ENCODE data around the gene HINT2. TPM values are rescaled to one million over a fixed set of nuclear protein-coding genes. Genes with fewer than 3 reads are reported as not detected.
A peak's percentile ranks its signal among the peaks of the same experiment; 100 is the strongest.

The HINT2 gene
- total RNA-seq, 3 donors from 2014 or later = 25.0 to 55.7 (median 32.1) TPM

DNA sequence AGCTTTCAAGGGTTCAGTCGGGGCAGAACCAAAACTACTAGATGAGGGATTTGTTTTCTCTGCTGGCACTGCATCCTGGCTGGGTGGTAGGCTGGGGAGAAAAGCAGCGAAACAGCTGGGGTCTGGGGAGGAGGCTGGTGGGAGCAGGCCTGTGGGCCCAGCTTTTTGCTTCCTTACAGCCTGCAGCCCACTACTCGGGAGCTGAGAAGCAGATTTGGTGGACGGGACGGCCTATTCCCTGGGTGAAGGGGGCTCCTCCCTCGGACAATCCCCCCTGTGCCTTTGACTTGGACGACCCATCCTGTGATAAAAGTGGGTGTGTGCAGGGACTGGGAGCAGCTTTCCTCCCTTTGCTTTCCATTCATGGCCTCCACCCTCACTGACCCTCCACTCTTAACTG is 14.3 kb downstream of the HINT2 start:
- H3K36me3 ChIP-seq = no peaks in the 10 kb centered on the region
- no peaks in the 10 kb centered on the region for H3K27me3 ChIP-seq
- DNase-seq (ENCODE audit: low spot score in 2 of 2) = no peak
- no peak for TF ChIP-seq POLR2A (IDR thresholded peaks at IDR 0.05)
- TF ChIP-seq, protein P1, sequence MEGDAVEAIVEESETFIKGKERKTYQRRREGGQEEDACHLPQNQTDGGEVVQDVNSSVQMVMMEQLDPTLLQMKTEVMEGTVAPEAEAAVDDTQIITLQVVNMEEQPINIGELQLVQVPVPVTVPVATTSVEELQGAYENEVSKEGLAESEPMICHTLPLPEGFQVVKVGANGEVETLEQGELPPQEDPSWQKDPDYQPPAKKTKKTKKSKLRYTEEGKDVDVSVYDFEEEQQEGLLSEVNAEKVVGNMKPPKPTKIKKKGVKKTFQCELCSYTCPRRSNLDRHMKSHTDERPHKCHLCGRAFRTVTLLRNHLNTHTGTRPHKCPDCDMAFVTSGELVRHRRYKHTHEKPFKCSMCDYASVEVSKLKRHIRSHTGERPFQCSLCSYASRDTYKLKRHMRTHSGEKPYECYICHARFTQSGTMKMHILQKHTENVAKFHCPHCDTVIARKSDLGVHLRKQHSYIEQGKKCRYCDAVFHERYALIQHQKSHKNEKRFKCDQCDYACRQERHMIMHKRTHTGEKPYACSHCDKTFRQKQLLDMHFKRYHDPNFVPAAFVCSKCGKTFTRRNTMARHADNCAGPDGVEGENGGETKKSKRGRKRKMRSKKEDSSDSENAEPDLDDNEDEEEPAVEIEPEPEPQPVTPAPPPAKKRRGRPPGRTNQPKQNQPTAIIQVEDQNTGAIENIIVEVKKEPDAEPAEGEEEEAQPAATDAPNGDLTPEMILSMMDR (IDR thresholded peaks at IDR 0.05) = no peak
- no peak for TF ChIP-seq POLR2AphosphoS5 (IDR thresholded peaks at IDR 0.05)
- intact Hi-C loops (cut with DNase I; ENCODE audit: low total_unique reads) = no loop called here
- H3K27ac ChIP-seq = no peak overlapping the region
- no peaks in the 10 kb centered on the region for H3K9me3 ChIP-seq
- H3K4me1 ChIP-seq = no peaks in the 10 kb centered on the region
- no peak overlapping the region for H3K4me3 ChIP-seq

DNA sequence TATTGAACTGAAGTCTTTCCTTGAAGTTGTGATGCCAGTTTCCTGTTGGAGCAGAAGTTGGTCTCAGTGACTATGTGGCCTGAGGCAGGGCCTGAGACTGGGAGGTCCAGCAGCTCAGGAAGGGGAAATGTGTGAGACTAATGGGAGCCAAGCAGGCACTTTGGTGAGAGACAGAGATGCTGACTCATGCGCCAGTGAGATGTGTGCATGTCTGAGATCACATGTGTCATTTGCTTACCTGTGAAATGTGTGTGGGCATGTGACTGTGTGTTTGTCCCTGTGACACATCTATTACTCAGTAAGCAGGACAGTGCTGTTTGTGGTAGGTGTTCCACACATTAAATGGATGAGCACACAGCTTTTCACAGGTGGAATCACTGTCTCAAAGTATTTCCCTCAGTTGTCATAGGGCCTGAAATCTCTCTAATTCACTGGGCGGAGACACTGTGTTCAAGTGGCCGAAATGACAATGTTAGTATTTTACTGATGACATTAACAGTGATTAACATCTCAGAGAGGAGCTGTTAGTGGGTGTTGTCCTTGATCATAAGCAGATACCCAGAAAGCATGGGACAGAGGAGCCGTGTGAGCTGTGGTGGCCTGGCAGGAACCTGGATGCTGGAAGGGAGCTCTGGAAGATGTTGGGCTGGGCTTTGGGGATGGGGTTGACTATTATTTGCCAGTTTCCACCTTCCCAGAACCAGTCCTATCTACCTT is 16.0 kb downstream of the HINT2 start:
- no peak overlapping the region for H3K4me3 ChIP-seq
- no peaks in the 10 kb centered on the region for H3K4me1 ChIP-seq
- intact Hi-C loops (cut with DNase I; ENCODE audit: low total_unique reads) = no loop called here
- no peaks in the 10 kb centered on the region for H3K27me3 ChIP-seq
- peak in 1 of 2 donors; percentile 40 for DNase-seq (ENCODE audit: low spot score in 2 of 2)
- H3K9me3 ChIP-seq = no peaks in the 10 kb centered on the region
- TF ChIP-seq, protein P1 (IDR thresholded peaks at IDR 0.05) = no peak
- TF ChIP-seq POLR2A (IDR thresholded peaks at IDR 0.05) (no peak), POLR2AphosphoS5 (IDR thresholded peaks at IDR 0.05) (no peak)
- H3K27ac ChIP-seq = peak overlapping the region; percentile 21 to 48
- no peaks in the 10 kb centered on the region for H3K36me3 ChIP-seq

DNA sequence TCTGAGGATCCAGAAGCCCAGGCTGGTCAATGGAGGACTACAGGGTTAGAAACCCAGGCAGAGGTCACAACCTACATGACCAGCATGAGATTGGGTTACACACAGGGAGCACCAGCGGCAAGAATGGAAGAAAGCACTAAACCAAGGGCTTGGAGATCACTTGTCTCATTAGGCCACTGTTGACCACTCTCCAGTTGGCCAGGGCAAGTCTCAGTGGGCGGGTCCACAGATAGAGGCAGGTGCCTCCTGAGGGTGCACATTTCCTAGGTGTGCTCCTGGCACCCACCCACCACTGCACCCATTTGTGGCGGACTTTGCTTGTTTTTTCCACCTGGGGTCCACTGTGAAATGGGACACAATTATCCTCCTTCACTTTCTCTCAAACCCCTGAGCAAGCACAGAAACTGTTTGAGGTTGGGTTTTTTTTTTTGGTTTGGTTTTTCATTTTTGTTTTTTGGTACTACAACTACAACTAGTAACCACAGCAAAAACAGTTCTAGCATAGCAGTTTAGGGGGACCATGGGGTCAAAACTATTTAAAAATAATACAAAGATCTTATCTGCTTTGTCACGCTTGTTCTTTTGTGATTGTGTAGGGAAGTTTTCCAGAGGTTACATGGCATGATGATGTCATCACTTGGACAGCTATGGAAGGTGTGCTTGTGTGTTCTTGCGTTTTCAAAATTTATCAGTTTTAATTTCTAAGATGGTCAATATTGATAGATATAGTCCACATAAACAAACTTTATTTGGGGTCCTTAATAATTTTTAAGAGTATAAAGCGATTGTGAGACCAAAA is 17.3 kb downstream of the HINT2 start:
- intact Hi-C loops (cut with DNase I; ENCODE audit: low total_unique reads) = no loop called here
- Histone ChIP-seq H3K4me3 (no peak overlapping the region), H3K27me3 (no peaks in the 10 kb centered on the region), H3K27ac (no peak overlapping the region), H3K9me3 (no peaks in the 10 kb centered on the region), H3K36me3 (no peaks in the 10 kb centered on the region), H3K4me1 (no peaks in the 10 kb centered on the region)
- no peak for DNase-seq (ENCODE audit: low spot score in 2 of 2)
- TF ChIP-seq POLR2AphosphoS5 (IDR thresholded peaks at IDR 0.05) = no peak
- TF ChIP-seq, protein P1 (IDR thresholded peaks at IDR 0.05) = no peak
- no peak for TF ChIP-seq POLR2A (IDR thresholded peaks at IDR 0.05)

DNA sequence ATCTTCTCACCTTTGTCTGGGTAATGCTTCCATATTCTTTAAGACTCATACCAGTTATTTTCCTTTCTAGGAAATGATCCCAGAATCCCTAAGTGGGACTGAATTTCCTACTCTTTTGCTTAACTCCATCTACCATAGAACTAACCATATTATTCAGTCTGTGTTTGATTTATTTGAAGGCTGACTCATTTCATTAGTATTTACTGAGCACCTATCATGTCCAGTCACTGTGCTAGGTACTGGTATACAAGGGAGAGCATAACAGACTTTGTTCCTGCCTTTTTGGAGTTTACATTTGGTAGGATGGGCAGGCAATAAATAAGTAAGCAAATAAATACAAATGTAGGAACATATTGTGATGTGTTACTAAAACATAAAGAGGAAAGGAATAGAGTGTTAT is 19.1 kb downstream of the HINT2 start:
- intact Hi-C loops (cut with DNase I; ENCODE audit: low total_unique reads) = no loop called here
- no peaks in the 10 kb centered on the region for H3K27me3 ChIP-seq

More for the DNA sequence above, 19.1 kb downstream of the HINT2 start:
- H3K4me3 ChIP-seq = no peak overlapping the region
- no peaks in the 10 kb centered on the region for H3K36me3 ChIP-seq
- H3K27ac ChIP-seq = no peak overlapping the region
- H3K4me1 ChIP-seq = peaks cover 0 to 2% of the 10 kb centered on the region in 2 donors
- TF ChIP-seq, protein P1 (IDR thresholded peaks at IDR 0.05) = no peak
- no peak for TF ChIP-seq POLR2A (IDR thresholded peaks at IDR 0.05)
- no peak for TF ChIP-seq POLR2AphosphoS5 (IDR thresholded peaks at IDR 0.05)
- DNase-seq (ENCODE audit: low spot score in 2 of 2) = no peak
- no peaks in the 10 kb centered on the region for H3K9me3 ChIP-seq
